Natural killer cell (primary cell): ENCODE results near the gene BMP10. TPM values are rescaled to one million over a fixed set of nuclear protein-coding genes. Genes with fewer than 3 reads are reported as not detected.

Source experiments
- ATAC-seq, 3 donors: fragments of 150-1000 bp in 2 of 3; fragments of 200-7000 bp in 1 of 3; cut with Tn5 transposase; 1 replicate in 1 of 3; 2 replicates in 2 of 3; pipeline ENCODE4 v1.10.0; 2021; ENCODE audit warnings: mild to moderate bottlenecking in 2 of 3, moderate library complexity in 2 of 3
- DNase-seq, 2 donors: peaks; one replicate each; pipeline versions ENCODE4 v3.0.0 to v3.0.0-alpha.2; 2013 to 2021; ENCODE audit warnings: mixed read lengths in 1 of 2
- H3K27ac ChIP-seq: one replicate; pipeline ENCODE4 v1.5.1; 2013; ENCODE audit warnings: mild to moderate bottlenecking, low read length
- H3K27me3 ChIP-seq: one replicate; pipeline ENCODE4 v1.6.1; 2013; ENCODE audit warnings: low read length; ENCODE audit not compliant: control insufficient read depth, insufficient read depth
- H3K36me3 ChIP-seq: one replicate; pipeline ENCODE4 v1.6.1; 2013; ENCODE audit warnings: low read length; ENCODE audit not compliant: control insufficient read depth, insufficient read depth
- H3K4me1 ChIP-seq: one replicate; pipeline ENCODE4 v1.6.1; 2013; ENCODE audit warnings: low read length; ENCODE audit not compliant: control insufficient read depth, insufficient read depth
- H3K4me3 ChIP-seq: one replicate; pipeline ENCODE4 v1.5.1; 2013; ENCODE audit warnings: low read length
- H3K9me3 ChIP-seq: one replicate; pipeline ENCODE4 v1.6.1; 2013; ENCODE audit warnings: low read length; ENCODE audit not compliant: control insufficient read depth, insufficient read depth
- H3K27ac Mint-ChIP-seq, 2 donors: one replicate each; pipeline ENCODE4 v1.8.0; 2022; ENCODE audit warnings: mild to moderate bottlenecking in 2 of 2, mixed read lengths in 2 of 2, moderate library complexity in 1 of 2
- H3K27me3 Mint-ChIP-seq, 2 donors: one replicate each; pipeline ENCODE4 v1.8.0; 2022; ENCODE audit warnings: low read depth in 2 of 2, mixed read lengths in 2 of 2
- H3K36me3 Mint-ChIP-seq: one replicate; pipeline ENCODE4 v1.8.0; 2022; ENCODE audit warnings: mixed read lengths
- H3K4me1 Mint-ChIP-seq, 2 donors: one replicate each; pipeline ENCODE4 v1.8.0; 2022; ENCODE audit warnings: mixed read lengths in 2 of 2
- H3K4me3 Mint-ChIP-seq: one replicate; pipeline ENCODE4 v1.8.0; 2022; ENCODE audit warnings: mild to moderate bottlenecking, moderate library complexity, mixed read lengths
- H3K9me3 Mint-ChIP-seq, 2 donors: one replicate each; pipeline ENCODE4 v1.8.0; 2022; ENCODE audit warnings: mixed read lengths in 2 of 2
- WGBS: methylation state at CpG from one replicate; pipeline ENCODE4 v1.1.7; 2013; ENCODE audit warnings: missing lambda C conversion rate; ENCODE audit not compliant: insufficient coverage; 5-methylcytosine and 5-hydroxymethylcytosine counted together
- intact Hi-C: fragments of 100-400 bp; cut with micrococcal nuclease; formaldehyde crosslinking; loops from one replicate; pipeline ENCODE4 v1.14.2; 2022
- total RNA-seq, 4 donors: library from RNA; stranded (reverse); fragments of 120-200 nt in 1 of 4; gene quantifications; one replicate each; pipeline versions ENCODE4 v1.2.3 to v1.2.4, GENCODE V29; 2013 to 2022
- TF ChIP-seq, protein P1 (sequence below): fragments of 200-600 bp; IDR thresholded peaks from one replicate; pipeline ENCODE4 v1.8.0; 2022; ENCODE audit warnings: antibody characterized with exemption

BMP10 gene
- total RNA-seq, 3 donors from 2014 or later (not counting 1 experiment from before 2014, with no cell fraction given) = not detected

GRCh38 chr2:68878071-68878711 is 7.0 kb upstream of the BMP10 start:
- Mint-ChIP-seq H3K4me3 (no peak overlapping the region), H3K9me3 (no peaks in the 10 kb centered on the region), H3K36me3 (no peaks in the 10 kb centered on the region), H3K27ac (no peak overlapping the region), H3K27me3 (peaks cover 30 to 61% of the 10 kb centered on the region in 2 donors), H3K4me1 (no peaks in the 10 kb centered on the region)
- Histone ChIP-seq H3K4me3 (no peak overlapping the region), H3K27ac (no peak overlapping the region), H3K36me3 (no peaks in the 10 kb centered on the region), H3K9me3 (no peaks in the 10 kb centered on the region), H3K4me1 (no peaks in the 10 kb centered on the region), H3K27me3 (no peaks in the 10 kb centered on the region)
- intact Hi-C loops = no loop called here
- no peak for DNase-seq
- TF ChIP-seq, protein P1, sequence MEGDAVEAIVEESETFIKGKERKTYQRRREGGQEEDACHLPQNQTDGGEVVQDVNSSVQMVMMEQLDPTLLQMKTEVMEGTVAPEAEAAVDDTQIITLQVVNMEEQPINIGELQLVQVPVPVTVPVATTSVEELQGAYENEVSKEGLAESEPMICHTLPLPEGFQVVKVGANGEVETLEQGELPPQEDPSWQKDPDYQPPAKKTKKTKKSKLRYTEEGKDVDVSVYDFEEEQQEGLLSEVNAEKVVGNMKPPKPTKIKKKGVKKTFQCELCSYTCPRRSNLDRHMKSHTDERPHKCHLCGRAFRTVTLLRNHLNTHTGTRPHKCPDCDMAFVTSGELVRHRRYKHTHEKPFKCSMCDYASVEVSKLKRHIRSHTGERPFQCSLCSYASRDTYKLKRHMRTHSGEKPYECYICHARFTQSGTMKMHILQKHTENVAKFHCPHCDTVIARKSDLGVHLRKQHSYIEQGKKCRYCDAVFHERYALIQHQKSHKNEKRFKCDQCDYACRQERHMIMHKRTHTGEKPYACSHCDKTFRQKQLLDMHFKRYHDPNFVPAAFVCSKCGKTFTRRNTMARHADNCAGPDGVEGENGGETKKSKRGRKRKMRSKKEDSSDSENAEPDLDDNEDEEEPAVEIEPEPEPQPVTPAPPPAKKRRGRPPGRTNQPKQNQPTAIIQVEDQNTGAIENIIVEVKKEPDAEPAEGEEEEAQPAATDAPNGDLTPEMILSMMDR = no peak
- 83% methylated on average over 6 of the region's 6 CpGs for WGBS
- no peak for ATAC-seq

- intact Hi-C loops = no loop called here
- Histone ChIP-seq H3K4me1 (no peaks in the 10 kb centered on the region), H3K4me3 (no peak overlapping the region), H3K36me3 (no peaks in the 10 kb centered on the region), H3K9me3 (no peaks in the 10 kb centered on the region), H3K27ac (no peak overlapping the region), H3K27me3 (no peaks in the 10 kb centered on the region)
- Mint-ChIP-seq H3K9me3 (no peaks in the 10 kb centered on the region), H3K4me1 (no peaks in the 10 kb centered on the region), H3K36me3 (no peaks in the 10 kb centered on the region), H3K27ac (no peak overlapping the region), H3K27me3 (peaks cover 30 to 53% of the 10 kb centered on the region in 2 donors), H3K4me3 (no peak overlapping the region)
- DNase-seq = no peak
- 90% methylated on average over 2 of the region's 3 CpGs for WGBS
- no peak for ATAC-seq
- TF ChIP-seq, protein P1 = no peak
These were observed 6.0 kb upstream of the BMP10 start for GRCh38 chr2:68877079-68877772.

DNA sequence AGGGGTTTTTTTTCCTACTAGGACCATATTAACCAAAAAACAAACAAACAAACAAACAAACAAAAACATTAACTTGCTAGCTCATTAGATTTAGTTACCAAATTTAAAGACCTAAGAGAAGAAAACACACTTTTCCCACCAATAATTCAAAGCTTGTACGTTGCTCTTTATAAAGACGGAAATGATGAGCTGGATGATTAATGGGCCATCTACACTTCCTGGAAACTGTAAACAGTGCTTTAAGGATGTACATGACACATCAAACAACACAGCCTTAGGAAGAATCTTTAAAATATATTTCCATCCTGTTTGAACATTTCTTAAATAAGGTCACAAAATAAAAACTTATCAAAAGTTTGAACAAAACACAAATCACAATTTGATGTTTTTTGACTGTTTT is 982 bp downstream of the BMP10 start:
- H3K9me3 ChIP-seq = no peaks in the 10 kb centered on the region
- Mint-ChIP-seq H3K9me3 (no peaks in the 10 kb centered on the region), H3K4me1 (no peaks in the 10 kb centered on the region), H3K4me3 (no peak overlapping the region), H3K36me3 (no peaks in the 10 kb centered on the region), H3K27me3 (peaks cover 7 to 14% of the 10 kb centered on the region in 2 donors), H3K27ac (no peak overlapping the region)
- TF ChIP-seq, protein P1 = no peak
- ATAC-seq (no peak), DNase-seq (no peak)
- H3K4me3 ChIP-seq = no peak overlapping the region
- WGBS = 70% methylated on average over 2 of the region's 2 CpGs
- H3K36me3 ChIP-seq = no peaks in the 10 kb centered on the region
- H3K27me3 ChIP-seq = no peaks in the 10 kb centered on the region
- intact Hi-C loops = no loop called here
- H3K4me1 ChIP-seq = no peaks in the 10 kb centered on the region
- no peak overlapping the region for H3K27ac ChIP-seq
